GM12891 (cell line): ENCODE data around the gene G3BP1.

Source experiments
- PAX5 ChIP-seq: IDR thresholded peaks from 2 replicates; pipeline ENCODE4 v1.6.1; 2011; ENCODE audit warnings: low read length, moderate library complexity, mild to moderate bottlenecking; ENCODE audit not compliant: insufficient read depth, severe bottlenecking
- POLR2A ChIP-seq: IDR thresholded peaks from 2 replicates; pipeline ENCODE4 v1.6.1; 2011; ENCODE audit warnings: low read depth, low read length, control low read depth
- POLR2AphosphoS5 ChIP-seq: IDR thresholded peaks from 2 replicates; pipeline ENCODE4 v1.6.1; 2011; ENCODE audit warnings: low read depth, low read length, control low read depth
- POU2F2 ChIP-seq: IDR thresholded peaks from 2 replicates; pipeline ENCODE4 v1.6.1; 2011; ENCODE audit warnings: low read depth, mild to moderate bottlenecking, control low read depth, low read length, moderate library complexity
- SPI1 ChIP-seq: IDR thresholded peaks from 2 replicates; pipeline ENCODE4 v1.6.1; 2011; ENCODE audit warnings: low read depth, low read length, control low read depth
- TAF1 ChIP-seq: IDR thresholded peaks from 2 replicates; pipeline ENCODE4 v1.6.1; 2011; ENCODE audit warnings: low read depth, low read length, control low read depth

DNA sequence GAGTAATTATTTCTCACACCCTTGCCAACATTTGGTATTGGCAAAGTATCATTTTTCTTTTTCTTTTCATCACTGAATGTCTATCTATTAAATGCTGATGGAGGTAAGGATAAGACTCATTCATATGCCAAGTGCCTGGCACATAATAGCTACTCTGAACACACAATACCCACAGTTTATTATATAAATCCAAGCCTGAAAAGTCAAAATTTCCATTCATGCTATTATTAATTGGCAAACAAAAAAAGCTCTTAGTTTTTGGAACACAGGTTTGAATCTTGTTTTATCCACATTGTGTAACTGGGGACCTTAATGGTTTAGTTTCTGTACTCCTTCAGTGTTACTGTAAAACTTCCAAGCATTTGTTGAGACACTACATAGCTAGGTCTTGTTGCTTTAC lies 7.0 kb upstream of the G3BP1 start:
- TF ChIP-seq POLR2A, result no peak
- TF ChIP-seq SPI1, result no peak
- no peak for TF ChIP-seq TAF1
- TF ChIP-seq POLR2AphosphoS5, result no peak
- TF ChIP-seq PAX5, result no peak
- no peak for TF ChIP-seq POU2F2
